Adipocyte (in vitro differentiated cells): Measurements from ENCODE around the gene CTSV.
"Not testable (repeated sequence)": the region's sequence is repeated elsewhere in the genome, so short reads cannot be mapped to it uniquely, and the experiment has no call there.

Experiments
- DNase-seq: peaks from one replicate; pipeline ENCODE4 v3.0.0-alpha.2; 2015; ENCODE audit warnings: low read depth
- H3K27me3 ChIP-seq: replicated peaks from 2 replicates; pipeline ENCODE4 v1.7.0; 2013; ENCODE audit warnings: mild to moderate bottlenecking, low read length, moderate library complexity; ENCODE audit not compliant: control insufficient read depth, insufficient read depth
- H3K36me3 ChIP-seq: 2 replicates; pipeline ENCODE4 v1.7.0; 2013; ENCODE audit warnings: low read length, mild to moderate bottlenecking, moderate library complexity; ENCODE audit not compliant: control insufficient read depth, insufficient read depth, severe bottlenecking
- H3K4me1 ChIP-seq: 2 replicates; pipeline ENCODE4 v1.7.0; 2013; ENCODE audit warnings: mild to moderate bottlenecking, low read length, moderate library complexity; ENCODE audit not compliant: control insufficient read depth, insufficient read depth
- H3K4me3 ChIP-seq: 2 replicates; pipeline ENCODE4 v1.7.0; 2013; ENCODE audit warnings: mild to moderate bottlenecking, low read length, moderate library complexity
- H3K9ac ChIP-seq: 2 replicates; pipeline ENCODE4 v1.7.0; 2013; ENCODE audit warnings: mild to moderate bottlenecking, low read length, moderate library complexity
- H3K9me3 ChIP-seq: 2 replicates; pipeline ENCODE4 v1.7.0; 2013; ENCODE audit warnings: mild to moderate bottlenecking, low read length, moderate library complexity; ENCODE audit not compliant: control insufficient read depth

CTSV gene

GRCh38 chr9:97039514-97039860 lies 545 bp upstream of the CTSV start:
- Histone ChIP-seq H3K36me3 (no peaks in the 10 kb centered on the region), H3K9ac (no peak overlapping the region), H3K4me1 (no peaks in the 10 kb centered on the region), H3K4me3 (peak overlapping the region; percentile 83), H3K27me3 (peaks cover 24% of the 10 kb centered on the region), H3K9me3 (peaks cover 5% of the 10 kb centered on the region)
- peak; percentile 39 for DNase-seq

GRCh38 chr9:97023505-97023904 lies 15.4 kb downstream of the CTSV start:
- H3K9me3 ChIP-seq, H3K4me3 ChIP-seq, H3K27me3 ChIP-seq, DNase-seq, H3K4me1 ChIP-seq, H3K36me3 ChIP-seq, H3K9ac ChIP-seq: not testable (repeated sequence)

GRCh38 chr9:97013151-97014132 lies 25.5 kb downstream of the CTSV start:
- not testable (repeated sequence) for H3K27me3 ChIP-seq, H3K9me3 ChIP-seq, H3K36me3 ChIP-seq, H3K4me1 ChIP-seq
- Histone ChIP-seq H3K4me3 (peak overlapping the region; percentile 83), H3K9ac (peak overlapping the region; percentile 79)
- peak; percentile 76 for DNase-seq

GRCh38 chr9:97012617-97013016 lies 26.3 kb downstream of the CTSV start:
- not testable (repeated sequence) for H3K4me1 ChIP-seq, H3K9me3 ChIP-seq, H3K36me3 ChIP-seq, H3K27me3 ChIP-seq
- H3K9ac ChIP-seq = peak overlapping the region; percentile 79
- peak overlapping the region; percentile 83 for H3K4me3 ChIP-seq
- peak; percentile 45 for DNase-seq

GRCh38 chr9:97002195-97002594 lies 36.7 kb downstream of the CTSV start:
- H3K27me3 ChIP-seq, H3K4me3 ChIP-seq, DNase-seq, H3K9me3 ChIP-seq, H3K9ac ChIP-seq, H3K36me3 ChIP-seq: not testable (repeated sequence)
- peaks cover 14% of the 10 kb centered on the region for H3K4me1 ChIP-seq

GRCh38 chr9:97001338-97001737 lies 37.6 kb downstream of the CTSV start:
- not testable (repeated sequence) for DNase-seq, H3K4me3 ChIP-seq, H3K9me3 ChIP-seq, H3K9ac ChIP-seq, H3K36me3 ChIP-seq, H3K27me3 ChIP-seq
- H3K4me1 ChIP-seq = peaks cover 14% of the 10 kb centered on the region

GRCh38 chr9:97000139-97000787 lies 38.7 kb downstream of the CTSV start:
- not testable (repeated sequence) for H3K4me3 ChIP-seq, DNase-seq

GRCh38 chr9:96999733-97000132 lies 39.2 kb downstream of the CTSV start:
- DNase-seq, H3K36me3 ChIP-seq, H3K27me3 ChIP-seq, H3K9me3 ChIP-seq, H3K4me3 ChIP-seq, H3K9ac ChIP-seq: not testable (repeated sequence)
- H3K4me1 ChIP-seq = peaks cover 14% of the 10 kb centered on the region

More at GRCh38 chr9:97000139-97000787, 38.7 kb downstream of the CTSV start:
- not testable (repeated sequence) for H3K36me3 ChIP-seq, H3K27me3 ChIP-seq, H3K9me3 ChIP-seq, H3K9ac ChIP-seq
- H3K4me1 ChIP-seq = peaks cover 14% of the 10 kb centered on the region

GRCh38 chr9:96997009-96997701 lies 41.8 kb downstream of the CTSV start:
- not testable (repeated sequence) for H3K4me3 ChIP-seq, H3K27me3 ChIP-seq, H3K36me3 ChIP-seq, H3K9me3 ChIP-seq, DNase-seq, H3K9ac ChIP-seq
- peaks cover 14% of the 10 kb centered on the region for H3K4me1 ChIP-seq

GRCh38 chr9:96994531-96995016 lies 44.4 kb downstream of the CTSV start:
- not testable (repeated sequence) for H3K4me3 ChIP-seq, H3K27me3 ChIP-seq, H3K36me3 ChIP-seq, H3K9me3 ChIP-seq, DNase-seq, H3K9ac ChIP-seq, H3K4me1 ChIP-seq

- H3K36me3 ChIP-seq, DNase-seq, H3K9ac ChIP-seq, H3K4me3 ChIP-seq, H3K9me3 ChIP-seq, H3K27me3 ChIP-seq, H3K4me1 ChIP-seq: not testable (repeated sequence)
Observed at GRCh38 chr9:96992303-96992702, 46.6 kb downstream of the CTSV start.
